K562 (cell line): ENCODE results near the gene SLC22A4. TPM values are rescaled to one million over a fixed set of nuclear protein-coding genes. Genes with fewer than 3 reads are reported as not detected.

ENCODE experiments used
- ATAC-seq: fragments of 200-7000 bp; cut with Tn5 transposase; 3 replicates; pipeline ENCODE4 v1.9.1; 2020; ENCODE audit warnings: moderate library complexity
- BruUV-seq: library from RNA; stranded (reverse); fragments of 400-500 nt; replicated peaks from 2 replicates; lab custom pipeline; 2021; lab: Mats Ljungman, UMichigan
- CTCF ChIA-PET: fragments of 300-600 bp; formaldehyde crosslinking; extraction: SDS; loops from one replicate; lab custom pipeline; 2021; ENCODE audit warnings: low intra/inter-chr PET ratio; lab: Yijun Ruan, JAX
- POLR2A ChIA-PET: fragments of 300-600, 350-650 bp; sonication (Branson Sonifier 250); formaldehyde crosslinking; extraction: SDS; loops from one replicate; lab custom pipeline; 2021; ENCODE audit warnings: antibody characterized with exemption, inconsistent platforms; lab: Yijun Ruan, JAX
- DNase-seq, 4 experiments: peaks; one replicate each; pipeline versions ENCODE4 v3.0.0 to v3.0.0-alpha.2; 2011 to 2018; ENCODE audit warnings: low spot score in 3 of 4, mixed read lengths in 3 of 4; ENCODE audit errors: extremely low read depth in 1 of 4
- FAIRE-seq: peaks from 2 replicates; lab custom pipeline; 2011; peaks lifted over from hg19 to GRCh38; lab: Jason Lieb, UNC
- H2AFZ ChIP-seq: 2 replicates; pipeline ENCODE4 v1.6.0; 2011; ENCODE audit warnings: low read depth, low read length, control low read depth, inconsistent platforms
- H3K27ac ChIP-seq: fragments of 200-600 bp; 3 replicates; pipeline ENCODE4 v1.8.0; 2011; ENCODE audit warnings: low read depth, mild to moderate bottlenecking, control low read depth, inconsistent platforms, low read length, moderate library complexity, mixed read lengths; ENCODE audit errors: extremely low read depth
- H3K27me3 ChIP-seq, 2 experiments: fragments of 300-600 bp in 1 of 2; 2 replicates in 1 of 2; 3 replicates in 1 of 2; pipeline versions ENCODE4 v1.6.0 to v1.8.0; 2011; ENCODE audit warnings: inconsistent platforms in 2 of 2, low read length in 2 of 2, mild to moderate bottlenecking in 1 of 2, mixed read lengths in 1 of 2, moderate library complexity in 1 of 2; ENCODE audit not compliant: control insufficient read depth in 2 of 2, insufficient read depth in 2 of 2
- H3K36me3 ChIP-seq: fragments of 300-600 bp; 3 replicates; pipeline ENCODE4 v1.8.0; 2011; ENCODE audit warnings: mild to moderate bottlenecking, low read length, inconsistent platforms; ENCODE audit not compliant: control insufficient read depth, insufficient read depth
- H3K4me1 ChIP-seq, 2 experiments: fragments of 200-600 bp in 1 of 2; replicated peaks in 1 of 2; 2 replicates in 1 of 2; 3 replicates in 1 of 2; pipeline versions ENCODE4 v1.5.1 to v1.8.0; 2011; ENCODE audit warnings: inconsistent platforms in 2 of 2, low read length in 2 of 2, mild to moderate bottlenecking in 1 of 2, mixed read lengths in 1 of 2, moderate library complexity in 1 of 2; ENCODE audit not compliant: control insufficient read depth in 2 of 2, insufficient read depth in 2 of 2
- H3K4me2 ChIP-seq: 2 replicates; pipeline ENCODE4 v1.6.1; 2011; ENCODE audit warnings: low read length, control low read depth, inconsistent platforms, mixed read lengths; ENCODE audit not compliant: insufficient read depth
- H3K4me3 ChIP-seq: fragments of 200-600 bp; sonication (generic), shearing (Covaris generic); 2 replicates; pipeline ENCODE4 v1.5.1; 2016; ENCODE audit warnings: control low read depth, inconsistent platforms
- H3K79me2 ChIP-seq: fragments of 200-600 bp; 3 replicates; pipeline ENCODE4 v1.8.0; 2011; ENCODE audit warnings: low read length, inconsistent platforms; ENCODE audit not compliant: control insufficient read depth, insufficient read depth
- H3K9ac ChIP-seq, 2 experiments: 2 replicates each; pipeline versions ENCODE4 v1.6.0 to v1.6.1; 2011; ENCODE audit warnings: low read depth in 2 of 2, low read length in 2 of 2, control low read depth in 1 of 2, inconsistent platforms in 1 of 2, mild to moderate bottlenecking in 1 of 2, mixed read lengths in 1 of 2; ENCODE audit not compliant: insufficient read depth in 1 of 2
- H3K9me1 ChIP-seq: one replicate; pipeline ENCODE4 v1.6.0; 2011; ENCODE audit warnings: inconsistent platforms, mild to moderate bottlenecking, low read length, moderate library complexity; ENCODE audit not compliant: control insufficient read depth, insufficient read depth
- H3K9me3 ChIP-seq: replicated peaks from 2 replicates; pipeline ENCODE4 v1.5.1; 2011; ENCODE audit warnings: low read depth, low read length, inconsistent platforms; ENCODE audit not compliant: control insufficient read depth, insufficient read depth
- H4K20me1 ChIP-seq: replicated peaks from 2 replicates; pipeline ENCODE4 v1.6.1; 2011; ENCODE audit warnings: low read length, inconsistent platforms, mixed read lengths; ENCODE audit not compliant: control insufficient read depth, insufficient read depth
- ARID3B ChIP-seq: fragments of 250-450 bp; sonication (Bioruptor Pico); IDR thresholded peaks from 2 replicates; pipeline ENCODE4 v1.4.0; 2020; ENCODE audit warnings: borderline replicate concordance
- ARNT ChIP-seq, 2 experiments: fragments of 450-650 bp; IDR thresholded peaks; 2 replicates each; pipeline ENCODE4 v1.6.1; 2016; ENCODE audit warnings: mild to moderate bottlenecking in 1 of 2
- CBX3 ChIP-seq, 2 experiments: IDR thresholded peaks; 1 replicate in 1 of 2; 2 replicates in 1 of 2; pipeline ENCODE4 v1.6.1; 2012; ENCODE audit warnings: inconsistent platforms in 2 of 2, low read length in 2 of 2, borderline replicate concordance in 1 of 2, control low read depth in 1 of 2
- DPF2 ChIP-seq: fragments of 450-650 bp; IDR thresholded peaks from 2 replicates; pipeline ENCODE4 v1.6.1; 2016
- ESRRA ChIP-seq: fragments of 450-650 bp; IDR thresholded peaks from 2 replicates; pipeline ENCODE4 v1.6.1; 2014; ENCODE audit warnings: low read depth, mild to moderate bottlenecking, moderate library complexity, borderline replicate concordance
- FOXM1 ChIP-seq, 2 experiments: fragments of 450-650 bp in 1 of 2; sonication (generic) in 1 of 2; formaldehyde crosslinking in 1 of 2; IDR thresholded peaks; 2 replicates each; pipeline versions ENCODE4 v1.6.1 to v1.9.0; 2017 to 2022; ENCODE audit warnings: low read depth in 2 of 2, mild to moderate bottlenecking in 2 of 2, missing genetic modification reagents in 1 of 2, moderate library complexity in 1 of 2
- HDAC1 ChIP-seq, 2 experiments: fragments of 450-650 bp; IDR thresholded peaks; 2 replicates each; pipeline ENCODE4 v1.6.1; 2016 to 2017; ENCODE audit warnings: inconsistent platforms in 1 of 2, mild to moderate bottlenecking in 1 of 2, moderate library complexity in 1 of 2
- HOMEZ ChIP-seq: fragments of 250-450 bp; sonication (Bioruptor Pico); IDR thresholded peaks from 2 replicates; pipeline ENCODE4 v1.4.0; 2020; ENCODE audit warnings: mild to moderate bottlenecking, moderate library complexity
- KDM4B ChIP-seq, 2 experiments: fragments of 450-650 bp in 1 of 2; sonication (generic) in 1 of 2; IDR thresholded peaks; 2 replicates each; pipeline ENCODE4 v1.6.1; 2016 to 2017; ENCODE audit warnings: borderline replicate concordance in 2 of 2, antibody characterized with exemption in 1 of 2, low read depth in 1 of 2, mild to moderate bottlenecking in 1 of 2
- MIER1 ChIP-seq: fragments of 450-650 bp; IDR thresholded peaks from 2 replicates; pipeline ENCODE4 v1.6.1; 2016; ENCODE audit warnings: antibody characterized with exemption, mild to moderate bottlenecking, low read depth
- NBN ChIP-seq: fragments of 450-650 bp; IDR thresholded peaks from 2 replicates; pipeline ENCODE4 v1.6.1; 2016; ENCODE audit warnings: low read depth, mild to moderate bottlenecking
- NR2C2 ChIP-seq, 2 experiments: fragments of 200-800 bp in 1 of 2; sonication (Bioruptor generic) in 1 of 2; sonication (generic) in 1 of 2; formaldehyde crosslinking in 1 of 2; IDR thresholded peaks; 2 replicates each; pipeline versions ENCODE4 v1.6.1 to v1.8.0; 2016 to 2022; ENCODE audit warnings: mild to moderate bottlenecking in 1 of 2, missing compliant biosample characterization in 1 of 2, missing genetic modification characterization in 1 of 2, missing genetic modification reagents in 1 of 2
- SOX6 ChIP-seq: fragments of 450-650 bp; IDR thresholded peaks from 2 replicates; pipeline ENCODE4 v1.6.1; 2014; ENCODE audit warnings: mild to moderate bottlenecking
- TRIM24 ChIP-seq, 2 experiments: fragments of 450-650 bp; IDR thresholded peaks; 2 replicates each; pipeline ENCODE4 v1.6.1; 2016
- TRIM28 ChIP-seq: fragments of 450-650 bp; IDR thresholded peaks from 2 replicates; pipeline ENCODE4 v1.6.1; 2017
- ZEB2 ChIP-seq: fragments of 450-650 bp; IDR thresholded peaks from 2 replicates; pipeline ENCODE4 v1.6.1; 2016
- ZNF280A ChIP-seq: fragments of 450-650 bp; IDR thresholded peaks from 2 replicates; pipeline ENCODE4 v1.6.1; 2018; ENCODE audit warnings: mild to moderate bottlenecking, low read depth; ENCODE audit not compliant: partially characterized antibody
- ZNF384 ChIP-seq: IDR thresholded peaks from 2 replicates; pipeline ENCODE4 v1.6.1; 2012; ENCODE audit warnings: low read depth, low read length, improper control_type of control experiment
- WGBS: fragments of 100-300 bp; shearing (Covaris generic); methylation state at CpG from one replicate; pipeline ENCODE4 v1.1.6; 2016; ENCODE audit warnings: low coverage, mixed read lengths; ENCODE audit not compliant: insufficient coverage; ENCODE audit errors: missing lambda C conversion rate; 5-methylcytosine and 5-hydroxymethylcytosine counted together
- in situ Hi-C: fragments of 300-500 bp; cut with MboI; formaldehyde crosslinking; loops from 4 replicates; pipeline ENCODE4 v1.15.0; 2018; ENCODE audit warnings: inconsistent platforms, mixed read lengths
- intact Hi-C: fragments of 100-400 bp; cut with micrococcal nuclease; formaldehyde crosslinking; loops from 2 replicates; pipeline ENCODE4 v1.14.2; 2022
- polyA plus RNA-seq, 8 experiments: library from polyadenylated mRNA; depleted of rRNA in 4 of 8; stranded (reverse) in 5 of 8; unstranded in 3 of 8; fragments of >200 nt; fragmentation: Nextera tagmentation in 2 of 8; fragmentation: Illumina TruSeq in 1 of 8; extraction: Ambion mirVana in 2 of 8; extraction: Trizol in 1 of 8; gene quantifications; 2 replicates each; pipeline versions ENCODE4 v1.2.1 to v1.2.3, GENCODE V29; 2011 to 2014; ENCODE audit warnings: inconsistent platforms in 1 of 8, missing spikeins in 1 of 8
- total RNA-seq, 7 experiments: library from RNA; depleted of rRNA in 6 of 7; stranded (reverse); fragments of >200 nt in 6 of 7; fragmentation: Illumina TruSeq in 2 of 7; extraction: Trizol in 2 of 7; gene quantifications; 2 replicates each; pipeline versions ENCODE4 v1.2.1 to v1.2.3, GENCODE V29; 2011 to 2021; ENCODE audit warnings: low replicate concordance in 1 of 7

SLC22A4 gene
- total and polyA plus RNA-seq, 9 of the 15 experiments (the other 6 are each of a cell fraction or from before 2014, with no cell fraction given), result 2.7 to 9.5 (median 6.2) TPM

DNA sequence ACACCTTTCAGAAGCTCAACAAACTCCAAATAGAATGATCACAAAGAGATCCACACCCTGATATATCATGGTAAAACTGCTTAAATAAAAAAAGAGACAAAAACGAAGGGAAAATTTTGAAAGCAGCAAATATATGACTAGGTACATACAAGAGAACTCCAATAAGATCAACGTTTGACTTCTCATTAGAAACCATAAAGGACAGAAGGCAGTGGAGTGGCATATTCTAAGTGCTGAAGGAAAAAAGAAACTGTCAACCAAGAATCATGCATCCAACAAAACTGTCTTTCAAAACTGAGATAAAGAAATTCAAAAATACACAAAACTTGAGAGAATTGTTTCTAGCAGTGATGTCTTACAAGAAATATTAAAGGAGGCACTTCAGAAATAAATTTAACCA, 11.2 kb downstream of the SLC22A4 start:
- H2AFZ ChIP-seq, result no peak overlapping the region
- H3K79me2 ChIP-seq, result peaks cover 69% of the 10 kb centered on the region
- DNase-seq, result no peak
- no peak overlapping the region for H3K4me2 ChIP-seq
- in situ Hi-C loops (no loop called here), intact Hi-C loops (no loop called here)
- no peak overlapping the region for H3K27ac ChIP-seq
- CTCF ChIA-PET, result no interaction called here
- peaks cover 44 to 54% of the 10 kb centered on the region in 2 experiments for H3K4me1 ChIP-seq
- WGBS, result 45% methylated on average over 2 of the region's 2 CpGs
- peaks cover 51% of the 10 kb centered on the region for H3K36me3 ChIP-seq
- H3K27me3 ChIP-seq, result no peaks in the 10 kb centered on the region
- no TSS peak for BruUV-seq
- no peak overlapping the region for H3K4me3 ChIP-seq
- TF ChIP-seq DPF2 (0 out of 2 replicates have a peak, but pooled peaks have one; percentile 18), KDM4B (IDR thresholded peaks at IDR 0.05; ENCODE audit: borderline replicate concordance in 2 of 2, low read depth in 1 of 2) (no peak), NBN (0 out of 2 replicates have a peak, but pooled peaks have one; percentile 66), ARID3B (no peak), FOXM1 (IDR thresholded peaks at IDR 0.05; ENCODE audit: low read depth) (peak; percentile 44; the same call in 1 of the 2 replicates), FOXM1 (CRISPR knock-in tag; IDR thresholded peaks at IDR 0.05; ENCODE audit: low read depth) (no peak), ESRRA (no peak), ARNT (IDR thresholded peaks at IDR 0.05) (0 out of 4 replicates have a peak, but pooled peaks of 1 of the 2 experiments have one; percentile 35), SOX6 (no peak), HOMEZ (CRISPR knock-in tag) (no peak), ZNF384 (no peak), MIER1 (peak; percentile 70; the same call in 1 of the 2 replicates), CBX3 (IDR thresholded peaks at IDR 0.05; ENCODE audit: borderline replicate concordance in 1 of 2, low read length in 2 of 2) (peak in 1 of 2 experiments; percentile 99; a peak in 2 of 3 replicates), NR2C2 (CRISPR knock-in tag; IDR thresholded peaks at IDR 0.05) (no peak), NR2C2 (tag; IDR thresholded peaks at IDR 0.05) (no peak), ZNF280A (peak; percentile 95), HDAC1 (IDR thresholded peaks at IDR 0.05) (peak in 1 of 2 experiments; percentile 87; a peak in 1 of 4 replicates), TRIM24 (IDR thresholded peaks at IDR 0.05) (peak; percentile 9 to 80; a peak in 2 of 4 replicates), TRIM28 (peak; percentile 92), ZEB2 (0 out of 2 replicates have a peak, but pooled peaks have one; percentile 18)
- TF ChIP-seq, all 486 proteins: peak for 11
- peaks cover 4% of the 10 kb centered on the region for H3K9me1 ChIP-seq
- H3K9me3 ChIP-seq, result peaks cover 4% of the 10 kb centered on the region; the same call in 1 of the 2 replicates
- ATAC-seq, result no peak
- POLR2A ChIA-PET, result interaction anchor here (0.8 to 2.0 kb wide), 2 partner anchors 9 to 10 kb away, joined by 3 to 5 read pairs; no protein-coding TSS in a partner anchor
- peak; percentile 23 for FAIRE-seq
- H4K20me1 ChIP-seq, result no peaks in the 10 kb centered on the region
- no peak overlapping the region for H3K9ac ChIP-seq
